GM12891 (cell line): ENCODE results near the gene KRT28.

ENCODE experiments used
- DNase-seq: peaks from one replicate; pipeline ENCODE4 v3.0.0; 2011; ENCODE audit warnings: low spot score; ENCODE audit not compliant: insufficient read length
- FAIRE-seq: peaks from 2 replicates; lab custom pipeline; 2011; peaks lifted over from hg19 to GRCh38; lab: Jason Lieb, UNC
- PAX5 ChIP-seq: IDR thresholded peaks from 2 replicates; pipeline ENCODE4 v1.6.1; 2011; ENCODE audit warnings: low read length, moderate library complexity, mild to moderate bottlenecking; ENCODE audit not compliant: insufficient read depth, severe bottlenecking
- POLR2A ChIP-seq: IDR thresholded peaks from 2 replicates; pipeline ENCODE4 v1.6.1; 2011; ENCODE audit warnings: low read depth, low read length, control low read depth
- POLR2AphosphoS5 ChIP-seq: IDR thresholded peaks from 2 replicates; pipeline ENCODE4 v1.6.1; 2011; ENCODE audit warnings: low read depth, low read length, control low read depth
- POU2F2 ChIP-seq: IDR thresholded peaks from 2 replicates; pipeline ENCODE4 v1.6.1; 2011; ENCODE audit warnings: low read depth, mild to moderate bottlenecking, control low read depth, low read length, moderate library complexity
- SPI1 ChIP-seq: IDR thresholded peaks from 2 replicates; pipeline ENCODE4 v1.6.1; 2011; ENCODE audit warnings: low read depth, low read length, control low read depth
- TAF1 ChIP-seq: IDR thresholded peaks from 2 replicates; pipeline ENCODE4 v1.6.1; 2011; ENCODE audit warnings: low read depth, low read length, control low read depth

KRT28 gene

GRCh38 chr17:40791787-40792436 is 7.8 kb downstream of the KRT28 start:
- TF ChIP-seq TAF1 (no peak), POU2F2 (no peak), POLR2AphosphoS5 (no peak), PAX5 (no peak), POLR2A (no peak), SPI1 (no peak)
- FAIRE-seq, result no peak
- no peak for DNase-seq

GRCh38 chr17:40791111-40791510 is 8.6 kb downstream of the KRT28 start:
- DNase-seq (no peak), FAIRE-seq (no peak)
- TF ChIP-seq SPI1, result no peak
- TF ChIP-seq PAX5, result no peak

- no peak for TF ChIP-seq TAF1
- no peak for TF ChIP-seq POLR2AphosphoS5
- no peak for TF ChIP-seq POU2F2
- TF ChIP-seq POLR2A, result no peak
- no peak for TF ChIP-seq SPI1
- no peak for TF ChIP-seq PAX5
- no peak for FAIRE-seq
- DNase-seq, result no peak
These were observed 17.3 kb downstream of the KRT28 start, which contains the start of gene KRT27 for GRCh38 chr17:40782450-40782849. TSS of gene KRT27 (minus strand) at chr17:40782550. CDS start at chr17:40782493, 57 bp downstream.

- no peak for FAIRE-seq
These were observed 20.4 kb downstream of the KRT28 start for GRCh38 chr17:40779181-40779909.

GRCh38 chr17:40778461-40778860 is 21.3 kb downstream of the KRT28 start:
- no peak for TF ChIP-seq TAF1
- no peak for TF ChIP-seq SPI1
- TF ChIP-seq PAX5, result no peak
- TF ChIP-seq POLR2AphosphoS5, result no peak

More at GRCh38 chr17:40779181-40779909, 20.4 kb downstream of the KRT28 start:
- no peak for TF ChIP-seq PAX5
- TF ChIP-seq POU2F2, result no peak
- no peak for TF ChIP-seq POLR2AphosphoS5
- no peak for TF ChIP-seq POLR2A
- TF ChIP-seq SPI1, result no peak
- TF ChIP-seq TAF1, result no peak
- DNase-seq, result no peak

GRCh38 chr17:40777971-40778370 is 21.8 kb downstream of the KRT28 start:
- DNase-seq, result no peak
- FAIRE-seq, result no peak
- TF ChIP-seq POU2F2, result no peak
- TF ChIP-seq POLR2A, result no peak
- TF ChIP-seq TAF1, result no peak
- no peak for TF ChIP-seq SPI1
- TF ChIP-seq PAX5, result no peak
- TF ChIP-seq POLR2AphosphoS5, result no peak

More at GRCh38 chr17:40778461-40778860, 21.3 kb downstream of the KRT28 start:
- FAIRE-seq, result no peak
- DNase-seq, result no peak

GRCh38 chr17:40777459-40777858 is 22.3 kb downstream of the KRT28 start:
- DNase-seq, result no peak
- FAIRE-seq, result no peak
- TF ChIP-seq PAX5 (no peak), POLR2A (no peak), POU2F2 (no peak), POLR2AphosphoS5 (no peak), SPI1 (no peak), TAF1 (no peak)

- DNase-seq (no peak), FAIRE-seq (no peak)
- TF ChIP-seq POLR2A, result no peak
These were observed 23.8 kb downstream of the KRT28 start for GRCh38 chr17:40775945-40776344.

GRCh38 chr17:40772101-40772500 is 27.7 kb downstream of the KRT28 start, which contains the start of gene KRT26:
TSS of gene KRT26 (minus strand) at chr17:40772201. CDS start at chr17:40772113, 88 bp downstream.
- FAIRE-seq, result no peak
- TF ChIP-seq POLR2A (no peak), SPI1 (no peak)
- DNase-seq, result no peak

GRCh38 chr17:40765657-40766056 is 34.1 kb downstream of the KRT28 start:
- FAIRE-seq (no peak), DNase-seq (no peak)
- TF ChIP-seq POLR2A (no peak), POU2F2 (no peak), PAX5 (no peak), TAF1 (no peak), POLR2AphosphoS5 (no peak), SPI1 (no peak)
